Measurements from ENCODE around the gene LCAT.

Gene LCAT

GRCh38 chr16:67909056-67909742 is 34.7 kb downstream of the LCAT start:
- no peak for DNase-seq (ENCODE audit: low read depth)
- TF ChIP-seq, protein P1, sequence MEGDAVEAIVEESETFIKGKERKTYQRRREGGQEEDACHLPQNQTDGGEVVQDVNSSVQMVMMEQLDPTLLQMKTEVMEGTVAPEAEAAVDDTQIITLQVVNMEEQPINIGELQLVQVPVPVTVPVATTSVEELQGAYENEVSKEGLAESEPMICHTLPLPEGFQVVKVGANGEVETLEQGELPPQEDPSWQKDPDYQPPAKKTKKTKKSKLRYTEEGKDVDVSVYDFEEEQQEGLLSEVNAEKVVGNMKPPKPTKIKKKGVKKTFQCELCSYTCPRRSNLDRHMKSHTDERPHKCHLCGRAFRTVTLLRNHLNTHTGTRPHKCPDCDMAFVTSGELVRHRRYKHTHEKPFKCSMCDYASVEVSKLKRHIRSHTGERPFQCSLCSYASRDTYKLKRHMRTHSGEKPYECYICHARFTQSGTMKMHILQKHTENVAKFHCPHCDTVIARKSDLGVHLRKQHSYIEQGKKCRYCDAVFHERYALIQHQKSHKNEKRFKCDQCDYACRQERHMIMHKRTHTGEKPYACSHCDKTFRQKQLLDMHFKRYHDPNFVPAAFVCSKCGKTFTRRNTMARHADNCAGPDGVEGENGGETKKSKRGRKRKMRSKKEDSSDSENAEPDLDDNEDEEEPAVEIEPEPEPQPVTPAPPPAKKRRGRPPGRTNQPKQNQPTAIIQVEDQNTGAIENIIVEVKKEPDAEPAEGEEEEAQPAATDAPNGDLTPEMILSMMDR (conservative IDR thresholded peaks at IDR 0.05; ENCODE audit: control insufficient read depth, insufficient read depth, low read depth, low read length), result no peak
- H3K4me3 ChIP-seq (ENCODE audit: control insufficient read depth, low read depth, low read length), result no peak overlapping the region

DNA sequence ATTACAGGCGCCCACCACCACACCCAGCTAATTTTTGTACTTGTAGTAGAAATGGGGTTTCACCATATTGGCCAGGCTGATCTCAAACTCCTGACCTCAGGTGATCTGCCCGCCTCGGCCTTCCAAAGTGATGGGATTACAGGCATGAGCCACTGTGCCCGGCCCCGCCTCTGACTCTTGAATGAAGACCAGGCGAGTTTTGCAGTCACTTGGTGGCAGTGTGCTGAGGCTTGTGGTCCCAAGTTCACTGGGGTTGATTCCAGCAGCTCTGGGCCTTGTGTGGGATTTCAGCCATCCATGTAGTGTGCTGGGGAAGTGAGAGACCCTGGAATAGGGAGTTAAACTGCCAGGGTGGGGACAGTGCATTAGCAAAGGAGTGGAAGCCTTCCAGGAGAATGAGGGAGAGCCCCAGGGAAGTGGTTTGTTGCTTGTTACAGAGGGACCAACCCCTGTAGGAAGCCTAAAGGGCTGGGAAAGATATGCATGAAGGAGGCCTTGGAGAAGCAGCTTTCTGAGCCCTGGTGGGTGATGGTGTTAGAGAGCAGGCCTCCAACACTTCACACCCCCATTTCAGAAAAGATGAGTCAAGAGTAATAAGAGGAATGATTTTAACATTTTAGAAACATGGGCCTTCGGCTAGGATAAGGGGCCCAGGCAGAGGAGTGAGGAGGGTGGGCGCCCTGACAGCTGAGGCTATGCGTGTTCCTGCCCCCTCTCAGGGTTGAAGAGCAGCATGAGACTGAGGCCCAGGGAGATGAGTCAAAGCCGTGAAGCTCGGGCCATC is 36.3 kb downstream of the LCAT start:
- H3K4me3 ChIP-seq (ENCODE audit: control insufficient read depth, low read depth, low read length), result no peak overlapping the region
- TF ChIP-seq, protein P1 (conservative IDR thresholded peaks at IDR 0.05; ENCODE audit: control insufficient read depth, insufficient read depth, low read depth, low read length), result no peak
- no peak for DNase-seq (ENCODE audit: low read depth)

- H3K4me3 ChIP-seq (ENCODE audit: control insufficient read depth, low read depth, low read length), result no peak overlapping the region
- no peak for DNase-seq (ENCODE audit: low read depth)
- TF ChIP-seq, protein P1 (conservative IDR thresholded peaks at IDR 0.05; ENCODE audit: control insufficient read depth, insufficient read depth, low read depth, low read length), result no peak
Observed at GRCh38 chr16:67902831-67903230, 41.1 kb downstream of the LCAT start.

DNA sequence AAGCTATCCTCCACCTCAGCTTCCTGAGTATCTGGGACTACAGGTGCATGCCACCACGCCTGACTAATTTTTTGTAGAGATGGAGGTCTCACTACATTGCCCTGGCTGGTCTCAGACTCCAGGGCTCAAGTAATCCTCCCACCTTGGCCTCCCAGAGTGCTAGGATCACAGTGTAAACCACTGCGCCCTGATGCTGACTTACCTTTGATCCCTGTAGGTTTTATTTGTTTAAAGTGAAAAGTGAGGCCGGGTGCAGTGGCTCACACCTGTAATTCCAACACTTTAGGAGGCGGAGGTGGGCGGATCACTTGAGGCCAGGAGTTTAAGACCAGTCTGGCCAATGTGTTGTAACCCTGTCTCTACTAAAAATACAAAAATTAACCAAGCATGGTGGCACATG is 42.2 kb downstream of the LCAT start:
- H3K4me3 ChIP-seq (ENCODE audit: control insufficient read depth, low read depth, low read length), result no peak overlapping the region
- TF ChIP-seq, protein P1 (conservative IDR thresholded peaks at IDR 0.05; ENCODE audit: control insufficient read depth, insufficient read depth, low read depth, low read length), result no peak

DNA sequence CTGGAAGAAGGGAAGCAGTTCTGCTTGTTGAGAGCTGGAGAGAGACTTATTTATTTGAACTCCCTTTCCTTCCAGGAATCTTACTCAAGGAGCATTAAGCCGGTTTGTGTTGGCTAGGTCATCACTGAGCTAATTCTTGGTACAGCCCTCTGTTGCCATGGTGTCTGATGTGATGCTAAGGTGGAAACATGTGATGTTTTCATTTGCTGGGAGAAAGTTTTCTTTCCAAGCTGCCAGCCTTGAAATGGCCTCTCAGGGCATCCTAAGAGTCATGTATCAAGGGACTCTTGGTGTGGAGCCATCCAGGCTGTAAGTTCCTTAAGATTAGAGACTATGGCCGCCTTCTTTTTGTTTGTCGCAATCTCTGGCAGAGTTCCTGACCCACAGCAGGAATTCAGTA is 46.7 kb downstream of the LCAT start:
- TF ChIP-seq, protein P1 (conservative IDR thresholded peaks at IDR 0.05; ENCODE audit: control insufficient read depth, insufficient read depth, low read depth, low read length), result no peak
- no peak overlapping the region for H3K4me3 ChIP-seq (ENCODE audit: control insufficient read depth, low read depth, low read length)
- peak; percentile 52 for DNase-seq (ENCODE audit: low read depth)

More for the DNA sequence above, 42.2 kb downstream of the LCAT start:
- no peak for DNase-seq (ENCODE audit: low read depth)

GRCh38 chr16:67893743-67894399 is 50.0 kb downstream of the LCAT start:
- TF ChIP-seq, protein P1 (conservative IDR thresholded peaks at IDR 0.05; ENCODE audit: control insufficient read depth, insufficient read depth, low read depth, low read length), result no peak
- peak; percentile 18 for DNase-seq (ENCODE audit: low read depth)
- peak overlapping the region; percentile 84 for H3K4me3 ChIP-seq (ENCODE audit: control insufficient read depth, low read depth, low read length)
